IPS-18a (cell line): Measurements from ENCODE around the gene CCDC106.
A peak's percentile ranks its signal among the peaks of the same experiment; 100 is the strongest.

ENCODE experiments used
- H3K27ac ChIP-seq: one replicate; pipeline ENCODE4 v1.5.1; 2013; ENCODE audit warnings: low read length
- H3K27me3 ChIP-seq: one replicate; pipeline ENCODE4 v1.6.1; 2013; ENCODE audit warnings: mild to moderate bottlenecking, low read length; ENCODE audit not compliant: control insufficient read depth, insufficient read depth
- H3K36me3 ChIP-seq: one replicate; pipeline ENCODE4 v1.6.1; 2013; ENCODE audit warnings: low read depth, low read length; ENCODE audit not compliant: control insufficient read depth
- H3K4me1 ChIP-seq: one replicate; pipeline ENCODE4 v1.6.1; 2013; ENCODE audit warnings: low read depth, low read length; ENCODE audit not compliant: control insufficient read depth
- H3K4me3 ChIP-seq: one replicate; pipeline ENCODE4 v1.5.1; 2013; ENCODE audit warnings: low read length
- H3K9ac ChIP-seq: one replicate; pipeline ENCODE4 v1.6.1; 2013; ENCODE audit warnings: mild to moderate bottlenecking, low read length, moderate library complexity
- H3K9me3 ChIP-seq: one replicate; pipeline ENCODE4 v1.6.1; 2013; ENCODE audit warnings: low read depth, low read length; ENCODE audit not compliant: control insufficient read depth

Gene CCDC106

DNA sequence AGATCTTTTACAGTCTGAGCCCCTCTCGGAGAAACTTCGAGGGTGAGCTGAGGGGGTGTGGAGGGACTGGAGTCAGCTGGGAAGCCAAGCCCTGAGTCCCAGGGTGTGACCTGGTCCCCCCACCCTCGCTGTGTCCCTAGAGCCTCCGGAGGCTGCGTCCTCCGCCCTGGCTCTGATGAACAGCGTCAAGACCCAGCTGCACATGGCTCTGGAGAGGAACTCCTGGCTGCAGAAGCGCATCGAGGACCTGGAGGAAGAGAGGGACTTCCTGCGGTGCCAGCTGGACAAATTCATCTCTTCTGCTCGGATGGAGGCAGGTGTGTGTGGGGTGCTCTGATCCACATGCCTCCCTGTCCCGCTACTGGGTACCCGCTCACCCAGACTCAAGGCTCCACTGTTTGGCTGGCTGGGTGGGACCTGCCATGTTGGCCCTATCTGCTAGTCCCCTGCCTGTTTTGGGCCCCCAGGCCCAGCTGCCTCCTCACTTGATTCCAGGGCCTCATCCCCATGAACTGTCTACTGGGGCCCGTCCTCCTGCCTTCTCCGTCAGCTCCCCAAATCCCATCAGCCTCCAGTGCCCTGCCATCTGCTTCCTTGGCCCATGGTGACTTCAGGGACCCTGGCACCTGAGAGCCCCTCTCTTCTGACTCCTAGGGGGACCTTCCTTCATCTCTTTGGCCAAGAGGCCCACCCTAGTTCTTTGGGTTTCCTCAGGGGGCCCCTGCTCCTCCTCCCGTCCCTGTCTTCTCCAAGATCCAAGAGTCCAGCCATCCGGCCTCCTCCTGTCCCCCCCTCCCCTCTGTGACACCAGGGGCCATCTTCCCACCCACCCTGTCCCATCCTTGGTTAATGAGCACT, 1.5 kb downstream of the CCDC106 start:
- Histone ChIP-seq H3K27ac (no peak overlapping the region), H3K36me3 (peaks cover 14% of the 10 kb centered on the region), H3K27me3 (no peaks in the 10 kb centered on the region), H3K4me3 (no peak overlapping the region), H3K9me3 (no peaks in the 10 kb centered on the region), H3K4me1 (peaks cover 6% of the 10 kb centered on the region), H3K9ac (no peak overlapping the region)

DNA sequence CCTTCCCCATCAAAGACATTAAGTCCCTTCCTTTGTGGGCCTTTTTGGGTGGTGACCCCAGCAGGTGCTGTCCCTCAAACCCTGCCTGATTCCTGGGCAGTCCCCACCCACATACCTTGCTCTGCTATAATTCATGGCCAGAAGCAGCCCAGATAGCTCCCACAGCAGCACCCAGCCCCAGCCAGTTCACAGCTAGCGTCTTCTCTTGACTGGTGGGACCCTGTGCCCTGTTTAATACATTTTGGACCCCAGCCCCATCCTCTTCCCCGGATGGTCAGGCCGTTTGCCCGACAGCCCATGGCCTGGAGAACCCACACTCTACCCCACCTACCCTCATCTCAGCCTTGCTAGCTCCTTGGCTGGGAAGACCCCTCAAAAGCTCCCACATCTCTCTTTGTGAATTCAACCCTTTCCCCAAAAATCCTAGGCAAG, 2.1 kb downstream of the CCDC106 start:
- Histone ChIP-seq H3K4me1 (peaks cover 6% of the 10 kb centered on the region), H3K9ac (no peak overlapping the region), H3K27ac (no peak overlapping the region)

DNA sequence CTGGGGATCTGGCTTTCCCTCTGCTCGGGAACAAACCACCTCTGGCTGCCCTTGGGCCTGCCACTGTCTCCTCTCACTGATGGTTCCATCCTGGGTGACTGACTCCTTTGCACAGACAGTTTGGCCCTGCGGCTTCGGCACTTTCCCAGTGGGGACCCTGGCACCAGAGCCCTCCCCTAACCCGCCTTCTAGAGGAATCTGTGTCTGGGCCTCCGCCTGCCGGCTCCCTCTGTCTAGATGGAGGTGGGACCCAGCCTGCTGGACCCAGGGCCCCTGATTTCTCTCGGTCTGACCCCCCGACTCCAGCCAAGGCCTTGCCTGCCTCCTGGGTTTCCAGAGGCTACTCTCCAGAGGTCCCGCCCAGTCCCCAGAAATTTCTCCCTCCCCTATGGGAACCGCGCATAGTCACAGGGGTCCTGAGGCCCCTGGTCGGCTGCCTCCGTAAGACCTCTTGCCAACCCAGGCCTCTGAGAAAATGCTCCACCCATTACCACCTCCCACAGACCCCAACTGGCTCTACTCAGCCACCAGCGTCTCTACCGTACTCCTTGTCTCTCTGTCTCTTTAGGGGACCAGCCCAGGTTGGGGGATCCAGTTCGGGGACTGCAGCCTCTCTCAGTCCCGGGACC, 2.7 kb downstream of the CCDC106 start:
- Histone ChIP-seq H3K36me3 (peaks cover 2% of the 10 kb centered on the region), H3K27ac (no peak overlapping the region), H3K4me1 (peaks cover 6% of the 10 kb centered on the region), H3K9me3 (no peaks in the 10 kb centered on the region), H3K4me3 (no peak overlapping the region), H3K27me3 (no peaks in the 10 kb centered on the region), H3K9ac (no peak overlapping the region)

More for the DNA sequence above, 2.1 kb downstream of the CCDC106 start:
- no peak overlapping the region for H3K4me3 ChIP-seq
- peaks cover 7% of the 10 kb centered on the region for H3K36me3 ChIP-seq
- H3K9me3 ChIP-seq, result no peaks in the 10 kb centered on the region
- no peaks in the 10 kb centered on the region for H3K27me3 ChIP-seq

GRCh38 chr19:55651236-55651635, 3.2 kb downstream of the CCDC106 start:
- Histone ChIP-seq H3K9ac (no peak overlapping the region), H3K36me3 (no peaks in the 10 kb centered on the region), H3K27ac (no peak overlapping the region), H3K4me1 (peaks cover 6% of the 10 kb centered on the region), H3K4me3 (no peak overlapping the region), H3K9me3 (no peaks in the 10 kb centered on the region), H3K27me3 (no peaks in the 10 kb centered on the region)

- Histone ChIP-seq H3K27ac (no peak overlapping the region), H3K9me3 (no peaks in the 10 kb centered on the region), H3K4me1 (peaks cover 10% of the 10 kb centered on the region), H3K4me3 (peak overlapping the region; percentile 95), H3K9ac (no peak overlapping the region), H3K36me3 (no peaks in the 10 kb centered on the region), H3K27me3 (no peaks in the 10 kb centered on the region)
These were observed 4.5 kb downstream of the CCDC106 start for GRCh38 chr19:55652311-55653128.

DNA sequence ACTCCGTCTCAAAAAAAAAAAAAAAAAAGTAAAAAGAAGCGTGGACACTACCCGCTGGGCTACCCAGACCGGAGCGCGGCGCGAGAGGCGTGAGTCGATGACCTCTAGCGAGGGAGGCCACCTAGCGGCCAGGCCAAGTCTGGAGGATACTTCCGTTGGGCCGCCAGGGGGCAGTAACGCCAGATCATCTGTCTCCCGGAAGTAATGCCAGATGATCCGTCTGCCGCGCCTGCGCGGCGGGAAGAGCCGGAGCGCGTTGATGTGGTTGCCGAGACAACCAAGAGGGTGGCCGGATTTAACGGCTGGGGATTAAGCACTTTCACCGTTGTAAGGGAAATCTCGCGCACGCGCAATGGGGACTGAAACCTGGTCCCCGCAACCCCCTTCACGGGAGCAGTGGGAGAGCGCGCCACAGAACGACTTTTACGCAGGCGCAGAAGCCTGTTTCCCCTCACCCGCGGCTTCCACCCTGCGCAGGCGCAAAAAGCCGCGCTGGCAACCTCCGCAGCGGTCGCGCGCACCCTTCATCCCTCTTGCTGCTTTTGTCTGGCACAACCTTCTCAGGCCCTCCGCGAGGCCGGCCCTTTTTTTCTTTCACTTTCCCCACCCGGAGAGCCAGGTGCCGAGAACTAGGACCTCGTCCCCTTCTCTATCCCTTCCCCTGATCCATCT, 5.8 kb downstream of the CCDC106 start:
- no peaks in the 10 kb centered on the region for H3K9me3 ChIP-seq
- no peaks in the 10 kb centered on the region for H3K27me3 ChIP-seq
- H3K9ac ChIP-seq, result peak overlapping the region; percentile 97
- peak overlapping the region; percentile 99 for H3K27ac ChIP-seq
- H3K36me3 ChIP-seq, result no peaks in the 10 kb centered on the region
- H3K4me3 ChIP-seq, result peak overlapping the region; percentile 95
- H3K4me1 ChIP-seq, result peaks cover 7% of the 10 kb centered on the region

DNA sequence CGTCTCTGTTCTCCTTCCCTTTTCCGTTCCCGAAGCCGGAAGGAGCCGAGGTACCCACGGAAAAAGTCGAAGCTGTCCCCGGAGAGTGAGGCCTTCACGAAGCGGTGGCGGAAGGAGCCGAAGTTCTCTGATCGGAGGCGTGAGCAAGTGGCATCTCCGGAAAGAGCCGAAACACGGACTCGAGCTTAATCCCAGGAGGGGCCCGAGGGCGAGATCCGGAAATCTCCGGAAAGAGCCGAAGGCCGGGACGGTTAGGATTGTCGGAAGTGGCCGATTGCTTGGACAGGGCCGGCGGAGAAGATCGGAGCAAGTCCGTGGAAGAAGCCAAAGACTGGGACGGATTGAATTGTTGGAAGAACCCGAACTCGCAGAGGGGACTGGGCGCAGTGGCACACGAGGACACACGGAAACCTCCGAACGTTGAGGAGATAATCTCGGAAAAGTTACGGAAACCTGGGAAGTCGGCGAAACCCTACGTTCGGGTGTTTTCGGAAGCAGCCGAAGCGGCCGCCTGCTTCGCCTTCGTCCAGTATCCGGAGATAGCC, 6.4 kb downstream of the CCDC106 start:
- peaks cover 7% of the 10 kb centered on the region for H3K4me1 ChIP-seq
- H3K9ac ChIP-seq, result peak overlapping the region; percentile 97
- H3K4me3 ChIP-seq, result peak overlapping the region; percentile 95
- no peaks in the 10 kb centered on the region for H3K36me3 ChIP-seq
- H3K27me3 ChIP-seq, result no peaks in the 10 kb centered on the region
- peak overlapping the region; percentile 99 for H3K27ac ChIP-seq
- H3K9me3 ChIP-seq, result no peaks in the 10 kb centered on the region

- Histone ChIP-seq H3K27ac (peak within 1 kb of the TSS; percentile 99), H3K4me1 (peaks cover 7% of the 10 kb centered on the region), H3K27me3 (no peaks in the 10 kb centered on the region), H3K4me3 (peak within 1 kb of the TSS; percentile 99), H3K36me3 (no peaks in the 10 kb centered on the region), H3K9ac (peak within 1 kb of the TSS; percentile 99), H3K9me3 (no peaks in the 10 kb centered on the region)
These were observed 7.0 kb downstream of the CCDC106 start, which contains the start of gene U2AF2 for GRCh38 chr19:55654868-55655647. U2AF2 (plus strand) TSS chr19:55655035; CDS start chr19:55655105, 70 bp downstream.

DNA sequence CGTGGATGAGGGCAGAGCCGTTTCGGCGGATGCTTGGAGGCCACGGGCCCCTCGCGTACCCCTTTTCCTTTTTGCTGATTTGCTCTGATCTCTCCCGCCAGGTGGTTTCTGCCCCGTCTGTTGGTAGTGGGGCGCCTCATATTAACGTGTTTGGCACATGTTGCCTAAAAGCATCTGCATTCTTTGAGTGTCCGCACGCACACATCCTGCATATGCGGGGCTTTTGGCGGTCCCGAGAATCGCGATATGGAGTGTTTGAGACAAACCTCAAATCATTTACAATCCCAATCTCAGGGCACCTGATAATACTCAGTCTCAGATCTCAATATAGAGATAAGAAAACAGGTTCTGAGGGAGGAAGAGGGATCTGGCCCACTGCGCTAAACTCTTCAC, 7.6 kb downstream of the CCDC106 start:
- Histone ChIP-seq H3K36me3 (peaks cover 3% of the 10 kb centered on the region), H3K4me1 (peaks cover 7% of the 10 kb centered on the region), H3K4me3 (peak overlapping the region; percentile 99), H3K27ac (peak overlapping the region; percentile 95), H3K27me3 (no peaks in the 10 kb centered on the region), H3K9me3 (no peaks in the 10 kb centered on the region), H3K9ac (peak overlapping the region; percentile 99)

DNA sequence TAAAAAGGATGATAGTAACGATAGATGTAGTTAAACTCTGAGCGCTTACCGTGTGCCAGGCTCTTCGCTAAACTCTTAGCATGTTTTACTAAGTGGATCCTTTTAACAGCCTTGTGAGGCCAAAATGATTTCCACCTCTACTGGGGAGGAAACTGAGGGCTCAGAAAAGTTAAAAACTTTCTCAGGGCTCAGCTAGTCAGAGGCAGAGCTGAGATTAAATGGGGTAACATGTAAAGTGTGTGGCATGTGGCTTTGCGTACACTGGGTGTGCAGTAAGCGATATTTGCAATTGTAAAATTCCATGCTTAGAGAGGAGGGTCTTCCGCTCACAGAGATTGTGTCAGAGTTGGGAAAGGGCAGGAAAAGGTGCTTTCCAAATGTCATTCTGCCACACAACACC, 8.5 kb downstream of the CCDC106 start:
- H3K27me3 ChIP-seq, result no peaks in the 10 kb centered on the region
- H3K27ac ChIP-seq, result no peak overlapping the region
- no peaks in the 10 kb centered on the region for H3K9me3 ChIP-seq
- H3K9ac ChIP-seq, result peak overlapping the region; percentile 99
- peaks cover 7% of the 10 kb centered on the region for H3K4me1 ChIP-seq
- H3K4me3 ChIP-seq, result peak overlapping the region; percentile 99
- H3K36me3 ChIP-seq, result peaks cover 12% of the 10 kb centered on the region
